NCI-H748 (cell line): ENCODE data around the gene NBPF3.
A peak's percentile ranks its signal among the peaks of the same experiment; 100 is the strongest.
"Not testable (repeated sequence)": the region's sequence is repeated elsewhere in the genome, so short reads cannot be mapped to it uniquely, and the experiment has no call there.

Experiments used
- DNase-seq: peaks from one replicate; lab custom pipeline; 2025; ENCODE audit not compliant: unreplicated experiment; lab: John Stamatoyannopoulos, UW

The NBPF3 gene, protein sequence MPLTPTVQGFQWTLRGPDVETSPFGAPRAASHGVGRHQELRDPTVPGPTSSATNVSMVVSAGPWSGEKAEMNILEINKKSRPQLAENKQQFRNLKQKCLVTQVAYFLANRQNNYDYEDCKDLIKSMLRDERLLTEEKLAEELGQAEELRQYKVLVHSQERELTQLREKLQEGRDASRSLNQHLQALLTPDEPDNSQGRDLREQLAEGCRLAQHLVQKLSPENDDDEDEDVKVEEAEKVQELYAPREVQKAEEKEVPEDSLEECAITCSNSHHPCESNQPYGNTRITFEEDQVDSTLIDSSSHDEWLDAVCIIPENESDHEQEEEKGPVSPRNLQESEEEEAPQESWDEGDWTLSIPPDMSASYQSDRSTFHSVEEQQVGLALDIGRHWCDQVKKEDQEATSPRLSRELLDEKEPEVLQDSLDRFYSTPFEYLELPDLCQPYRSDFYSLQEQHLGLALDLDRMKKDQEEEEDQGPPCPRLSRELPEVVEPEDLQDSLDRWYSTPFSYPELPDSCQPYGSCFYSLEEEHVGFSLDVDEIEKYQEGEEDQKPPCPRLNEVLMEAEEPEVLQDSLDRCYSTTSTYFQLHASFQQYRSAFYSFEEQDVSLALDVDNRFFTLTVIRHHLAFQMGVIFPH

DNA sequence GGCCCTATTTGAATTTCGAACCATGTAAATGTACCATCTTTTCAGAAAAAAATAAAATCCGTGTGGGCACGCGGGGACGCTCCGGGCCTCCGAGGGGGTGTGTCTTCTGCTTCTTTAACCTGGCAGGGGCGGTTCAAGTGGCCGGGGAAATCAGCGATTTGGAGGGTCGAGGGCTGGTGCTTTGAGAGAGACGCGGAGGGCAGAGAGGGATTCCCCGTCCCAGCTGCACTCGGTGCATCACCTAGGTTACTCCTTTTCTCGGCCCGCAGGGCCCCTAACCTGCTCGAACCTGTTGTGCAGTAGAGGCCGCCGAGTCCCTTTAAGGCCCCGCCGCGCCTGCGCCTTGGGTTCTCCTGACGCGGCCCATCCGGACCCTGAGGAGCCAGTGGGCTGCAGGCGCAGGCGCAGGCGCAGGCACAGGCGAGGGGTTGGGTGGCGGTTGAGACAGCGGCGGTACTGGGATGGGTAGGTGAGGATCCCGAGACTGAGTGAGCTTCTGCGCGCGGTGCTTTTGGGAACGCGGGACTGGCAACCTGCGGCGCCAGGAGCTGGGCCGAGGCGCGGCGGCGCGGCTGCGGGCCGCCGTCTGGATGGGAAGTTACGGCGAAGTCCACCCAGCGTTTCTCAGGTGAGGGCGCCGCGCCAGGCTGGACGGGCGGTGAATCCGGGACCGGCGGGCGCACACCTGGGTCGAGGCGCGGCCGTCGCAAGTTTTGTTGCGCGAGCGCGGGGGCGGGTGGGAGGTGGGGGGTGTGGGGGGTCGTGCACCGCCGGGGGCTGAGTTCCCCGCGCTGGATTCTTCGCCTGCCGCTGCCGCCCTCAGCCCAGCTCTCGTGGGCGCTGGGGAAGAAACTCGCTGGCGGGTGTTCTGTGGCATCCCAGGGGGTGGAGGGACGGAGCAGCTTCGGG, at the start of gene NBPF3:
Gene NBPF3, plus strand, starts transcription at position 417 of the 909 bp plus-strand sequence. CDS start 4,950 bp downstream, outside the sequence.
- DNase-seq, result peak; percentile 91

DNA sequence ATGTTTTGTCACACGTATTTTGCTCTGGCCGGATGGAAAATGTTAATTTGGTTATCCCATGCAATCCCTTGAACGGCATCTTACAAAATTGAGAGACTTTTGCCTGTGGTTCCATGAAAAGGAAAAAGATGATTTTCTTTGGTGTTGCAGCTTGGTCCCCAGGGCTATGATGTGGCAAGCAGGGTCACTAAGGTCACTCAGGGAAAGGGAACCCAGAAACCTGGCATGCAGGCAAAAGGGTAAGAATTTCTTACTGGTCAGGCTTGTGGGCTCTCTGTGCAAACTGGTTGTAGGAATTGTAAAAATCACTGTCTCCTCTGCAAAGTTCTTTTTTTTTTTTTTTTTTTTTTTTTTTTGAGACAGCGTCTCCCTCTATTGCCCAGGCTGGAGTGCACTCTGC, 48.4 kb upstream of the NBPF3 start:
- no peak for DNase-seq

DNA sequence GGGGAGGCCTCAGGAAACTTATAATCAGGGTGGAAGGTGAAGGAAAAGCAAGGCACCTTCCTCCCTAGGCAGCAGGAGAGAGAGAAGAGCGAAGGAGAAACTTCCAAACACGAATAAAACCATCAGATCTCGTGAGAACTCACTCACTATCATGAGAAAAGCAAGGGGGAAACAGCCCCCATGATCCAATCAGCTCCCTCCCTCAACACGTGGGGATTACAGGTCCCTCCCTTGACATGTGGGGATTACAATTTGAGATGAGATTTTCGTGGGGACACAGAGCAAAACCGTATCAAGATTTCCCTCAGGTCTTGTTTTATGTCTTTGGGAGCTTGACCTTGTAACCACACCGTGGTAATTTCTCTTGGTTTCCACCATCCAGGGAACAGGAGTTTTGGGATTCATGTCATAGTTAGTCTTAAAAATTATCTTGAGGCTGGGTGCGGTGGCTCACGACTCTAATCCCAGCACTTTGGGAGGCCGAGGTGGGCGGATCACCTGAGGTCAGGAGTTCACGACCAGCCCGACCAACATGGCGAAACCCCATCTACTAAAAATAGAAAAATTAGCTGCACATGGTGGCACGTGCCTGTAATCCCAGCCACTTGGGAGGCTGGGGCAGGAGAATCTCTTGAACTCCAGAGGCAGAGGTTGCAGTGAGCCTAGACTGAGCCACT, 47.2 kb upstream of the NBPF3 start:
- no peak for DNase-seq

DNA sequence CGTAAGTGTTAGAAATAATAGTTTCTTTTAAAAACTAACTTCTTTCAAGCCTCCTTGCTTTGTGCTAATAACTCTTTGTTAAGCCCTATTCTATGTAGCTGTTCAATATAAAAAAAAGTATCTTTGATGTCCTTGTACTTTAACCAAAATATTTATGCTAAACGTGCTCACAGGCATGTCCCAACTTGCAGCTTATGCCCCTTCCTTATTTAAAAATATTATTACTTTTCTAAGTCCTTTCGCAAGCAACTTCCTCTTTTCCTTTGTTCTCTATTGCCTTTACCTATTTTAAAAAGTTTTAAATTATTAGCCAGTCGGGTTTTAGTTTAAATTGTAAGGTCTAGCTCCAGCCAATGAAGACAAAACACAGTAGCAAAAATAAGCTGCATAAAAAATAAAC, 43.4 kb upstream of the NBPF3 start:
- no peak for DNase-seq

DNA sequence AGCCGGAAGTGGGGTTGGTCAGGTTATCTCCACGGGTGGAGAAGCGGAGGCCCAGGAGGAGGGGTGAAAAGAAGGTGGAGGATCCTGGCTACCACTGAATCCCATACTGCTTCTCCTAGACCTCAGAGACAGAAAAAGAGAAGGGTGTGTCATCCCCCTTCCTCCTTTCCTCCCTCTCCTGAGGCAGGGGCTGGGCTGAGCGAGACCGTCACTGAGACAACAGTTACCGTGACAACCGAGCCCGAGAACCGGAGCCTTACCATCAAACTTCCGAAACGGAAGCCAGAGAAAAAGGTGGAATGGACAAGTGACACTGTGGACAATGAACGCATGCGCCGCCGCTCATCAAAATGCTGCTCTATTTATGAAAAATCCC, 42.1 kb upstream of the NBPF3 start:
- peak; percentile 87 for DNase-seq

- not testable (repeated sequence) for DNase-seq
Observed at GRCh38 chr1:21401726-21402346, 38.1 kb upstream of the NBPF3 start.

DNA sequence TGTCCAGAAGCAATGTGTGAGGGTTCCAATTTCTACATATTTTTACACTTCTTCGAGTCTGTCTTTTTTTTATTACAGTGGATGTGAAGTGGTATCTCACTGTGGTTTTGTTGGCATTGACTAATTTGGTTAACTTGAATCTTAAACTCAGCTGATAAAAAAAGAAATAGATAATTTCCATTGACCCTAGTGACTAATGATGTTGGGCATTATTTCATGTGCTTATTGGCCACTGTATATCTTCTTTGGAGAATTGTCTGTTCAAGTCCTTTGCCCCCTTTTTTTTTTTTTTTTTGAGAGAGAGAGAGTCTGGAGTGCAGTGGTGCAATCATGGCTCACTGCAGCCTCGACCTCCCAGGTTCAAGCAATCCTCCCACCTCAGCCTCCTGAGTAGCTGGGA, 33.3 kb upstream of the NBPF3 start:
- DNase-seq, result no peak

DNA sequence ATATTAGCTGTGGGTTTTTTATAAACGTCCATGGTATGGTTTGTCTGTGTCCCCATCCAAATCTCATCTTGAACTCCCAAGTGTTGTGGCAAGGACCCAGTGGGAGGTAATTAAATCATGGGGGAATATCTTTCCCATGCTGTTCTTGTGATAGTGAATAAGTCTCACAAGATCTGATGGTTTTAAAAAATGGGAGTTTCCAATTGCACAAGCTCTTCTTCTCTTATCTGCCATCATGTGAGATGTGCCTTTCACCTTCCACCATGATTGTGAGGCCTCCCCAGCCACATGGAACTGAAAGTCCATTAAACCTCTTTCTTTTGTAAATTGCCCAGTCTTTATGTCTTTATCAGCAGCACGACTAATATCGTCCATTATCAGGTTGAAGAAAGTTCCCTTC, 30.0 kb upstream of the NBPF3 start:
- DNase-seq, result not testable (repeated sequence)

DNA sequence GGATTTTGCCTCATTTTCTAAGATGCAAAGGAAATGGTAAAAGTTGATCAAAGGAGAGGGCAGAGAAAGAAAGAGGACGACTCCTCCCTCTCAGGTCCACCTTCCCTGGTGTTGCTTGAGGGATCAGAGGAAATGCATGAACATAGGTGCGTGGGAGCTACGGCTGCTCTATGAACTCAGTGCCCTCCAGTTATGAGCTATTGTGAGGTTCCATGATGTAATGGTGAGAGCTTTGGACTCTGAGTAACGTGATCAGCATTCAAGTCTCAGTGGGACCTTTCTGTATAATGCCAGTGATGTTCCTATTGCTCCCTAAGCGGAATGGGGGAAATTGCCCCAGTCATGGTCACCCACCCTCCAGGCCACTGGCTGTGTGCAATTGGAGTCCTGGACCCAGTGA, 25.9 kb upstream of the NBPF3 start:
- no peak for DNase-seq

GRCh38 chr1:21420378-21420777, 19.6 kb upstream of the NBPF3 start:
- not testable (repeated sequence) for DNase-seq

DNA sequence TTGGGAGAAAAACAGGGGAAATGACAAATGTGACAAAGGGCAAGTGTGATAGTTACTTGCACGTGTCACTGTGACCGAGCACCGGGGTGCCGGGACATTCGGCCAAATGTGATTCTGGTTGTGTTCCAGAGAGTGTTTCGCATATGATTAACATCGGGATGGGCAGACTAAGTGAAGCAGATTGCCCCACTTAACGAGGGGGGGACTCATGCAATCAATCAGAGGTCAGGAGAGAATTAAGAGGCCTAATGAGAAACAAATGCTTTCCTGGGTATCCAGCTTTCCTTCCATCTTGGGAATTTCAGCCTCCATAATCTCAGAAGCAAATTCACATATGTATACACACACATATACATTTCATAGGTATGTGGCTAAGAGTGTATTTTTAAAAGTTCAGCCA, 18.6 kb upstream of the NBPF3 start:
- DNase-seq, result not testable (repeated sequence)

- DNase-seq, result not testable (repeated sequence)
Observed at GRCh38 chr1:21427798-21428480, 12.0 kb upstream of the NBPF3 start.

GRCh38 chr1:21428481-21429073, 11.4 kb upstream of the NBPF3 start:
- not testable (repeated sequence) for DNase-seq

GRCh38 chr1:21429210-21429609, 10.7 kb upstream of the NBPF3 start:
- DNase-seq, result not testable (repeated sequence)

DNA sequence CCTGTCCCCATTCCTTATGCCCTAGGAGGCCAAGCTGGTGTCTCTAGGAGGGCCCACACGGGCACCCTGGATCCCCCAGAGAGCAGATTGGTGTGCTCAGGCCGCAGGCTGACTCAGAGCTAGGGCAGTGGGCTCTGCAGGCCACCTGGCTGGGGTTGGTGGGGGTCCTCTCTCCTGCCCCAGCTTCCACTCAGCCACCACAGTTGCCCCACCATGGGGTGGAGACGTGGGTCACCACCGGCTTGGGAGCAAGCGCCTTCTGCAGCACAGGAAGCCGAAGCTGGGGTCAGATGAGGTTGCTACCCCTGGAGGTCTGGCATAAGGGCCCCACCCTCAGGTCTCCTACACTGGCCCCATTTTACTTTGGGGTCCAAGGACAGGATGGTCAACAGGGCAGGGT, 9.1 kb upstream of the NBPF3 start:
- not testable (repeated sequence) for DNase-seq

DNA sequence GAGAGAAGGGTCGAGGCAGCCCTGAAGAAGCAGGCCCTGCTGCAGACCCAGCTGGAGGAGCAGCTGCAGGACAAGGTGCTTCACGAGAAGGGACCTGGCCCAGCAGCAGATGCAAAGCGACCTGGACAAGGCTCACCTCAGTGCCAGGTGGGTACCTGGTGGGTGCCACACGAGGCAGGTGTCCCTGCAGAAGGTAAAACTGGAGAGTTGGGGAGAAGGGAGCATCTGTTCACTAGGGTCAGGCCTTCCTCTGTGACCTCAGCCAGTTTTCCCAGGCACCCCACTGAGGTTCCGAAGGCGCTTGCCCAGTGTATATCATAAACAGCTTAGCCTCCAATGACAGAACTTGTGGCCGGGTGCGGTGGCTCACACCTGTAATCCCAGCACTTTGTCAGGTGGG, 5.5 kb upstream of the NBPF3 start:
- DNase-seq, result no peak

DNA sequence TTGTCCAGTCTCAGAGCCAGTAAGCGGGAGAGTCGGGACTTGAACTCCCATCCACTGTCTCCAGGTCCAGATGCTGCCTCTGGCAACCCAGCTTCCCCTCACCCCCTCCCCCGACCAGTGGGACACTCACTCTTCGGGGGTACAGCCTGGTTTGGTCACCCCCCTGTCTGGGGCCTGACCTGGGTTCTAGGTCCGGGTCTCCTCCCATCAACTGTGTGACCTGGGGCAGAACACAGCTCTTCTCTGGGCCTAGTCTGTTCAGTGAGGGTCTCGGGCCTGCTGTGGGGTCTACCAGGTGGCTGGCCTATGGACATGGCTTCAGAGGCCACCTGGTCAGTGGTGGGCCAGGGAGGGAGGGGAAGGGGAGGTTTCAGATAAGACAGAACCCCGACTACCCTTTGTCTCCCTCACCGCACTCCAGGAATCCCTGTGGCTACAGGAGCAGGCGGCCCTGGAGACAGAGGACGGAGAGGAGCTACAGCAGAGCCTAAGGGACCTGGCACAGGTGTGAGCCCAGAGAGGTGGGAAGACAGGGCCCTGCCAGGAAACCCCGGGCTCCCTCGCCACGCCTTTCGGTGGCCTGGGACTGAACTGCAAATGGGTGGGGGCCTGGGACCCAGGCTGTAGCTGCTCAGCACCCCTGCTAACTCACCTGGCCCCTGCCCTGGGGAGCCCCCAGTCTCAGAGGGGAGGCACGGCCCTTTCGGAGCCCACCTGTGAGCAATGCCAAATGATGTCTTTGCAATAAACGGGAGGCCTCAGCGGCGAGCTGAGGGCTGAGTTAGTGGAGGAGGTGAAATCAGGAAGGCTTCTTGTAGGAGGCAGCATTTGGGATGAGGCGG, 4.1 kb upstream of the NBPF3 start:
- no peak for DNase-seq

DNA sequence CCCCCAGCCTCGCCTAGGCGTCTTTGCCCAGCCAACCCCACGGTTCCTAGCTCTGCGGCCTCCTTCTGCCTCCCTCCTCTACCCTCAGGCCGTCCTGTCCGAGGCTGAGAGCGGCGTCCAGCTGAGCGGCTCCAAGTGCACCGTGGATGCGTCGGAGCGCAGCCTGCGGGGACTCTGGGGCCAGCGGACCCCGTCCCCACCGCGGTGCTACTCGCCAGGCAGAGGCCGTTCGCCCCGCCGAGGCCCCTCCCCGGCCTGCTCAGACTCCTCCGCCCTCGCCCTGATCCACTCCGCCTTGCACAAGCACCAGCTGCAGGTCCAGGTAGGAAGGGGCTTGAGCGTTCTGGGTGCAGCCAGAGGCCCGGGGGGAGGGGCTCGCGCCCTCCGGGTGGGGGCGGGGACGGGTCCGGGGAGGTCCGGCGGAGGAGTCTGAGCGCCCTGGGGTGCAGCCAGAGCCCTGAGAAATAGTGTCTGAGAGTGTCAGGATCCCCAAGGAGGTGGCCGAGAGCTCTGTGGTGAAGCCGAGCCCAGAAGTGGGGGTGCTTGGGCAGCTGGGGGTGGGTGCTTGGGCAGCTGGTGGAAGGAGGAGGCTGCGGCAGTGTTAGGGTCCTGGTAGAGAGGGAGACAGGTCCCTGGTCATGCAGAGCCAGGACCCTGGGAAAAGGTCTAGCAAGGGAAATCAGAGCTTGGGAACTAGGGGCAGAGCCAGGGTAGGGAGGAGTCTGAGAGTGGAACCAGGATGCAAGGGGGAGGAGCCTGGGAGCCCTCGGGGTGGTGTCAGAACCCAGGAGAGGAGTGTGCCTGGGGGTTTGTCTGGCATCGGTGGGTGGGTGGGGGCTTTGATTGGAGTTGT, 3.2 kb upstream of the NBPF3 start:
- DNase-seq, result no peak
